ENCODE measurements around the gene GNG4.

- TF ChIP-seq TAF1 (IDR thresholded peaks at IDR 0.05; ENCODE audit: borderline replicate concordance, low read depth, low read length) = no peak
- no peak for TF ChIP-seq POLR2A (IDR thresholded peaks at IDR 0.05; ENCODE audit: low read depth, low read length)
- TF ChIP-seq POLR2AphosphoS5 (IDR thresholded peaks at IDR 0.05; ENCODE audit: low read depth, low read length) = no peak
These were observed 1.1 kb downstream of the GNG4 start for GRCh38 chr1:235648407-235648907.
